ENCODE data around the gene GNB5.
"Not testable (repeated sequence)": the region's sequence is repeated elsewhere in the genome, so short reads cannot be mapped to it uniquely, and the experiment has no call there.

GNB5 gene

DNA sequence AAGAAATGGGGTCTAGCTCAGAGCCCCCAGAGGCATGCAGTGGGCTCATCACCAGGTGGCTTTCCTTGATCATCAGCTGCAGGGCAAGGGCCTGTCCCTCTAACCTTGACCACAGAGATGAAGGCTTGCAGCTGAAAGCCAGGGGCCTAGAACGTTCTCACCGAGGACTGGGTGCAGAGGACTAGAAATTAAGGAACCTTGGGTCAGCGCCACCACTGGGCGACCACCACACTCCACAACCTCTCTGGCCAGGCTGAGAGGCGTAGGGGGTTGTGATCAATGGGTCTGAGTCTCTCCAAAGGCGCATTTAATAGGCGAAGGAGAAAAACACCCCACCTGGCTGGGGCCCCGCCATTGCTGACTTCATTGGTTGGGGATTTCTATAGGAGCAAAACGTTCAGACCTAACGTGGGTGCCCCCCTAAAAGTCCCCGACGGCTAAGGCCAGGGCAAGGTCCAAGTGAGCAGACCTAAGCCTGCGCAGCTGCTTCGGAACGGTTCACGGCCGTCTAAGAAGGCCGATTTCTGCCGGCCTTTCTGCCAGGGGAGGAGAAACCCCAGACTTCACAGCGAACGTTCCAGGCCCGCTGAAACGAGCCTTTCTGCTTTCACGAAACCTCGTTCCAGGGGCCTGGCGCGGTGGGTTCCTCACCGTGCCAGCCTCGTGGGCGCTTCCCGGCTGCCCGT is 79.5 kb downstream of the GNB5 start:
- DNase-seq, result no peak

DNA sequence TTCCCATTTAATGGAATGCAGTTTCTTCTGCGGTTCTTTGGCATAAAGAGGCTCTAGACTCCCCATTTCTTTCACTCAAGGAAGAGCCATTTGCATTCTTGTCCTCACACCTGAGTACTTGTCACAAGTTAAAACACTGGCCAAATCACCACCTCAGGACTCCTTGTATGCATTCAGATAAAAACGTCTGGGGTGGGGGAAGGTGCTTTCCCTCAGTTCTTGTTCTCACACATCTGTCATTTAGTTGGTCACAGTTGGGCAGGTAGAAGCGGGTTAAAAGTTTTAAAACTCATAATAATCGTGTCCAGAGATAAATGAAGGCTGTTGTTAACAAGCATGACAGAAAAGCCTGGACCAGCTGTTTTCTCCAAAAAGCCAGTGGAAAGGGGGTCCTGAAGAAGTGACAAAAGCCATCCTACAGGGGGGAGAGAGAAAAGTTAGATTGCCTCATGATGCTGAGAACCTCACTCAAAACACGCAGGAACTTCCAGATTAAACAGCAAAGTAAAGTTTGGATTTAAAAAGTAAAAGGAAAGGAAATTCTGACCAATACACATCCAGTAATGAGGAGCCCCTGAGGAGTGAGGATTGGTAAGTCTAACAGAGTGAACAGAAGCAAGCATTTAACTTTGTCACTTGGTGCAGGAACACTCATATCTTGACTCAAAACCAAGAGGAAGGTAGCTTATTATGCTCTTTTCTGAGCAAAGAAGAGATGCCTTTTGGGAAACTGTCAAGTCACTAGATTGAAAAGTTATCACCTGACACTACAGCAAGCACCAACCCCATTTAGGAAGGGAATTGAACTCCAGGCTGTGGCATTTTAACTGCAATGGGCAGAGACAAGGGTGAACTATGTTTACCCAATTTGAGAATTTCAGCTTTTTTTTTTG is 81.4 kb downstream of the GNB5 start:
- DNase-seq, result no peak

DNA sequence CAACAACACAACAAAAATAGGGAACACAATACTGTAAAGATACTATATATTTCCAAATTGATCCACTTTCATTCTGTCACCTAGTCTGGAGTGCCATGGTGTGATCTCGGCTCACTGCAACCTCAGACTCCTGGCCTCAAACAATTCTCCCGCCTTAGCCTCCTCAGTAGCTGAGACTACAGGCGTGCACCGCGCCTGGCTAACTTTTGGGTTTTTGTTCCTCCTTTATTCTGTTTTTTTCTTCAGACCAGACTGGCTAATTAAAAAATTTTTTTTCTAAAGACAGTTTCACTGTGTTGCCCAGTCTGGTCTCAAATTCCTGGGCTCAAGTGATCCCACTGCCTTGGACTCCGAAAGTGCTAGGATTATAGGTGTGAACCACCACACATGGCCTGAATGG is 84.0 kb downstream of the GNB5 start:
- no peak for DNase-seq

GRCh38 chr15:52106641-52107040 is 84.6 kb downstream of the GNB5 start:
- no peak for DNase-seq

DNA sequence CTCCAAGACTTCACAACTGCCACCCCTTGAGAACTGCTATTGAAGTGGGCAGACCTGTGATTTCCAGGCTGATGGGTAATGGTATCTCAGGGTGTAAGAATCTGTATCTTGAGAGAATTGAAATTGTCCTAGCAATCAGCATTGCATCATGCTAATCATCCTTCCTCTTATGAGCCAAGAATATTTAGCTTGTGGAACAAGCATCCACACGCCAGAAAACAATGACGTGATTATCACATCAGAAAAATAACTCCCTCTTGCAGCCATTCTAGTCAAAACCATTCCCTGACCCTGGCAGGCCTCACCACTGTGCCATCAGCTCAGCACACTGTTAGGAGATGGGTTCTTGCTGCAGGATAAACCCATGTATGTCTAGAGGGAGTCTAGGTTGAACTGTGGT is 85.3 kb downstream of the GNB5 start:
- DNase-seq, result no peak

GRCh38 chr15:52104532-52105004 is 86.6 kb downstream of the GNB5 start:
- no peak for DNase-seq

GRCh38 chr15:52103217-52104207 is 87.7 kb downstream of the GNB5 start:
- DNase-seq, result no peak

GRCh38 chr15:52102463-52102862 is 88.7 kb downstream of the GNB5 start:
- DNase-seq, result no peak

DNA sequence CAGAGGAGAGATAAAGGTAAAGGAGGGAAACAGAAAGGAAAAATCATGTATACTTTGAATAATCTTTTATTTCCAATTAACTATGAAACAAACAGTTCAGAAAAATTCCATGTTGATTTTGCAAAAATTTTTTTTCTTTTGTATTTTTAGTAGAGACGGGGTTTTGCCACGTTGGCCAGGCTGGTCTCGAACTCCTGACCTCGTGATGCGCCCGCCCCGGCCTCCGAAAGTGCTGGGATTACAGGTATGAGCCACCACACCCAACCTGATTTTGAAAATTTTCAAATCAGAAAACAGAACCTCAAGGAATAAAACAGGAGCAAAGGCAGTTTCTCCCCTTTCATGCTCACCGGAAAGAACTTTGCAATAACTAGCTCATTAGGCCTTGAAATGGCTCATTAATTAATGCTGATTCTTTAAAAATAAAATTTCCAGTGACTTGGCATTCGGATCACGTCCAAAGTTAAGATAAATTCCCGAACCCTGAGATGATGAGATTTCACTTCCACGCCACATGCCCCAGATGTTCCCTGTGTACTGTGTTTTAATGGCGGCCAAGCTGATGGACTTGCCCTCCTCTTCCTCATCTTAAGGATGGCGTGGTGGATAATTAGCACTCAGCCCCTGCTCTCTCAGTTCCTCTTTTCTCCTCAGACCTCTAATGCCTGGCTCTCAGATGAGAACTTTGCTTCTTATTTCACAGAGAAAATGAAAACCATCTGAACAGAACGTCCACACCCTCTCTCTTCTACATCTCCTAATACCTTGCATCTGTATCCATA is 89.5 kb downstream of the GNB5 start:
- DNase-seq, result no peak

GRCh38 chr15:52100807-52101442 is 90.3 kb downstream of the GNB5 start:
- peak; percentile 51 for DNase-seq

DNA sequence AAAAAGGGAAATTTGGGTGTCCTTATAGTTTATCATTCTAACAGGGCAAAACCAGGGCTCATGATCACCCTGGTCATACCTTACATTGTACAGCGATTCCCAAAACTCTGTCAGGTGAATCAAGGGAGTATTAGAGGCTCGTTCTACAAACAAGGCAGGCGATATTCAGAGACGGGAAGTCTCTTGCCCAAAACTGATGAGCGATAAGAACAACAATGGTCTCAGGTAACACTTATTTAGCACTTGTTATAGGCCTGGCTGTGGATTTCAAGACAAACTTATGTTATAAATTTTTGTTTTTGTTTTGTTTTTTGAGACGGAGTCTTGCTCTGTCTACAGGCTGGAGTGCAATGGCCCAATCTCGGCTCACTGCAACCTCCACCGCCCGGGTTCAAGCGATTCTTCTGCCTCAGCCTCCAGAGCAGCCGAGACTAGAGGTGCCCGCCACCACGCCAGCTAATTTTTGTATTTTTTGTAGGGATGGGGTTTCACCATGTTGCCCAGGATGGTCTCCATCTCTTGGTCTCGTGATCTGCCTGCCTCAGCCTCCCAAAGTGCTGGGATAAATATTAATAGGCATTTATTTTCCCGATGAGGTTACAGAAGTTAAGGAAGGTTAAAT is 91.4 kb downstream of the GNB5 start:
- DNase-seq, result no peak

GRCh38 chr15:52098323-52098722 is 92.9 kb downstream of the GNB5 start:
- DNase-seq, result no peak

DNA sequence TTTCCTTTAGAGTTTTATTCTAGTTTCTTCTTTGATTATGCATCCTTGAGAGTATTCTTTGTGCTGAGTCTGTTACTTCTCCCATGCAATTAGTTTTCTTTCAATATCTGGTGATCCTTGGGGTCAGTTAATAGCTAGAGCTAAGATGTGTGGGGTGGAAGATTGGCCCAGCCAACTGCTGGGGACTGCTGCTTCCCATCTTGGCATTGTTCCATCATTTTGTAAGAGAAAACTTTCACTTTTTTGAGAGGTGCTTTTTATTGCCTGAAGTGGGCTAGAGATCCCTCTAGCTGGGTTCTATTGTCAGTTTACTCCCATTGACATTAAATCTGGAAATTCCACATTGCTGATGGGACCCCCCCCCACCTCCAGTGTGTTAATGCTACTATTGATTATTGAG is 94.0 kb downstream of the GNB5 start:
- no peak for DNase-seq

GRCh38 chr15:52096536-52096935 is 94.7 kb downstream of the GNB5 start:
- DNase-seq, result not testable (repeated sequence)

DNA sequence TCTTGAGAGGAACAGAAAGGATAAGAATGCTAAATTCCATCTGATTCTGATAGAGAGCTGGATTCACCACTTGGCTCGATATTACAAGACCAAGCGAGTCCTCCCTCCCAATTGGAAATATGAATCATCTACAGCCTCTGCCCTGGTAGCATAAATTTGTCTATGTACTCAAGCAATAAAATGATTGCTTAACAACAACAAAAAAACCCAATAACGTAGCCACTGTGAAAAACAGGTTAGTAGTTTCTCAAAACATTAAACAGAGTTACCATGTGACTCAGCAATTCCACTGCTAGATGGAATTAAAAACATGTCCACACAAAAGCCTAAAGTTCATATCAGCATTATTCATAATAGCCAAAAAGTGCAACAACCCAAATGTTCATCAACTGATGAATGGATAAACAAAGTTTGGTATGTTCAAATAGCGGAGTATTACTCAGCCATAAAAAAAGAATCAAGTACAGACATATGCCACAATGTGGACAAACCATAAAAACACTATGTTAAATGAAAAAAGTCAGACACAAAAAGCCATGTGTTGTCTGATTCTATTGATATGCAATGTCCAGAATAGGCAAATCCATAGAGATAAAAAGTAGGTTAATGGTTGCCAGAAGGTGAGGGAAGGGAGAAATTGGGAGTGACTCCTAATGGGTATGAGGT is 95.5 kb downstream of the GNB5 start:
- no peak for DNase-seq

- DNase-seq, result no peak
These were observed 96.2 kb downstream of the GNB5 start for GRCh38 chr15:52094811-52095584.

DNA sequence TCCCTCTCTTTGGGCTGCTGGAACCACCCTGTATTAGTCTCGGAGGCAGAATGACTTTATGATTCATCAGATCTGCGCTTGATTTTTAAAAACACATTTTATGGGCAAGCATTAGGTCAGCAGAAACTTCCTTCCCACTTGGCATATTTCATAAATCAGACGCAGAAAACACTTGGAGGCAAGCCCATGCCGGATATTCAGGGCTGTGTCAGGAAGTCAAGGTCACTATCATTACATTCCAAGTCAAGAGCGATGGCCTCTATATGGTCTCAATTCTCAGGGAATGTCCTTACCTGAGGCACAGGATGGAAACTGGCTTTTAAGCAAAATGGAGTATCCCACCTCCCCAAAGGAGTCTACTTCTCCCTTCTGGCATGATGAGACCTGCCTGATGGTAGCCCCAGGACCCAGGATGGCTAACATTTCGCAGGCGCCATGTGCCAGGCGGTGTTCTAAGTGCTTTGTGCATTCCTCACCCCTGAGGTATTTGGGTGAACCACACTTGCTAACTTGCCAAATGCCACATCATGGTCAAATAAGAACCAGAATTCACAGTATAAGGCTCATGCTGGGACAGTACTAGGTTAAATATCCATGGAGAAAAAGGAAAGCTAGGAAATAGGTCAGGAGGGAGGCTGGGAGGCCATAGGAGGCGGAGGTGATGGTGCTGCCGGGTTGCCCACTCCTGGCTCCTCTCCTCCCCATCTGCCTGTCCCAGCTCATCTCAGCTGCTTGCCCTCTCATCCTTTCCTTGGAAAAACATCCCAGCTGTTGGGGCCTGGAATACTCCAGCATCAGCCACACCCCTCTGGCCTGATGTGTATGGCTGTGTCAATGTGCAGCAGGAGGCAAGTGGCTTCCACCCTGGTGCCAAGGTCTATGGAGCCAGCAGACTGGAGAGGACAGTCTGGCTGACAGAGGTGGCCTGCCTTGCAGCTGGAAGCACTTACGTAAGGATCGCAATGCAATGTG is 97.4 kb downstream of the GNB5 start:
- peak; percentile 53 for DNase-seq

GRCh38 chr15:52093167-52093538 is 98.0 kb downstream of the GNB5 start:
- no peak for DNase-seq

Measured in left hindlimb (tissue), 1 donor.